ENCODE results near the gene EIF5AL1. TPM values are rescaled to one million over a fixed set of nuclear protein-coding genes. Genes with fewer than 3 reads are reported as not detected.

The EIF5AL1 gene
- total and polyA plus RNA-seq, 2 of the 13 experiments (the other 11 are each of a cell fraction or from before 2014, with no cell fraction given): 0.22 to 0.50 TPM

DNA sequence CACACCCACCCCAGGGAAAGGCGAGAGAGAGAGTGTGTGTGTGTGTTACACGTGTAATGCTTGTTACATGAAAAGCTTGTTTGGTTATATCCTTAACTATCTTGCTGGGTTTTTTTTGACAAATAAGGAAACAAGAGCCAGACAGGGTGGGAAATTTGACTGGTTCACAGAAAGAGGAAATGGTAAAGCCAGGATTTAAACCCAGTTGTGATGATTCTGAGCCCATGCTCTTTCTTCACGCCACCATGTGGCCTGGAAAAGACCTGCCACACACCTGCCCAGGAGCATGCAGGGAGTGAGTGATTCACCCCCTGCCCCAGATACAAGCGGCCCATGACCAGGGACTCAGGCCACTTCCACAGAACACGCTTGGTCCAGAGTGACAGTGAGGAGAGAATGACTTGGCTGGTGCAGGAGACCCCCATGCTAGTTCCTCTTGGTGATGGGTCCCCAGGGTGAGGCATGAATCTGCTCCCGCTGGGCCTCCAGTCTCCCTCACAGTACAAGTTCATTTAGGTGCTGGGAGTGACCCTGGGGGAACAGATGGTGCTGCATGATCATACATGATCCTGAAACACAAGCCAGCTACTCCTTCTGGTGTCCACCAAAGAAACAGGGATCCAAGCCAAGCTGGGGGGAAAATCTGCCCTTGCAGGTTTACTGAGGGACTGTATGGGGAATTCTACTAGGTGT, 21.0 kb upstream of the EIF5AL1 start (continued):
- TF ChIP-seq POLR2G (IDR thresholded peaks at IDR 0.05; ENCODE audit: low read depth, low read length) (no peak), ZNF552 (CRISPR knock-in tag; IDR thresholded peaks at IDR 0.05; ENCODE audit: borderline replicate concordance) (no peak), TEAD2 (CRISPR knock-in tag; IDR thresholded peaks at IDR 0.05) (no peak), ZNF761 (CRISPR knock-in tag; conservative IDR thresholded peaks at IDR 0.05) (no peak), STAG1 (CRISPR knock-in tag; IDR thresholded peaks at IDR 0.05) (peak; percentile 49), FOSL2 (CRISPR knock-in tag; IDR thresholded peaks at IDR 0.05) (peak; percentile 37; the same call in 1 of the 2 replicates), HMGA1 (CRISPR knock-in tag; conservative IDR thresholded peaks at IDR 0.05) (no peak)
- TF ChIP-seq, protein P1, sequence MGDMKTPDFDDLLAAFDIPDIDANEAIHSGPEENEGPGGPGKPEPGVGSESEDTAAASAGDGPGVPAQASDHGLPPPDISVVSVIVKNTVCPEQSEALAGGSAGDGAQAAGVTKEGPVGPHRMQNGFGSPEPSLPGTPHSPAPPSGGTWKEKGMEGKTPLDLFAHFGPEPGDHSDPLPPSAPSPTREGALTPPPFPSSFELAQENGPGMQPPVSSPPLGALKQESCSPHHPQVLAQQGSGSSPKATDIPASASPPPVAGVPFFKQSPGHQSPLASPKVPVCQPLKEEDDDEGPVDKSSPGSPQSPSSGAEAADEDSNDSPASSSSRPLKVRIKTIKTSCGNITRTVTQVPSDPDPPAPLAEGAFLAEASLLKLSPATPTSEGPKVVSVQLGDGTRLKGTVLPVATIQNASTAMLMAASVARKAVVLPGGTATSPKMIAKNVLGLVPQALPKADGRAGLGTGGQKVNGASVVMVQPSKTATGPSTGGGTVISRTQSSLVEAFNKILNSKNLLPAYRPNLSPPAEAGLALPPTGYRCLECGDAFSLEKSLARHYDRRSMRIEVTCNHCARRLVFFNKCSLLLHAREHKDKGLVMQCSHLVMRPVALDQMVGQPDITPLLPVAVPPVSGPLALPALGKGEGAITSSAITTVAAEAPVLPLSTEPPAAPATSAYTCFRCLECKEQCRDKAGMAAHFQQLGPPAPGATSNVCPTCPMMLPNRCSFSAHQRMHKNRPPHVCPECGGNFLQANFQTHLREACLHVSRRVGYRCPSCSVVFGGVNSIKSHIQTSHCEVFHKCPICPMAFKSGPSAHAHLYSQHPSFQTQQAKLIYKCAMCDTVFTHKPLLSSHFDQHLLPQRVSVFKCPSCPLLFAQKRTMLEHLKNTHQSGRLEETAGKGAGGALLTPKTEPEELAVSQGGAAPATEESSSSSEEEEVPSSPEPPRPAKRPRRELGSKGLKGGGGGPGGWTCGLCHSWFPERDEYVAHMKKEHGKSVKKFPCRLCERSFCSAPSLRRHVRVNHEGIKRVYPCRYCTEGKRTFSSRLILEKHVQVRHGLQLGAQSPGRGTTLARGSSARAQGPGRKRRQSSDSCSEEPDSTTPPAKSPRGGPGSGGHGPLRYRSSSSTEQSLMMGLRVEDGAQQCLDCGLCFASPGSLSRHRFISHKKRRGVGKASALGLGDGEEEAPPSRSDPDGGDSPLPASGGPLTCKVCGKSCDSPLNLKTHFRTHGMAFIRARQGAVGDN (CRISPR knock-in tag; IDR thresholded peaks at IDR 0.05): peak; percentile 13; the same call in 1 of the 2 replicates

DNA sequence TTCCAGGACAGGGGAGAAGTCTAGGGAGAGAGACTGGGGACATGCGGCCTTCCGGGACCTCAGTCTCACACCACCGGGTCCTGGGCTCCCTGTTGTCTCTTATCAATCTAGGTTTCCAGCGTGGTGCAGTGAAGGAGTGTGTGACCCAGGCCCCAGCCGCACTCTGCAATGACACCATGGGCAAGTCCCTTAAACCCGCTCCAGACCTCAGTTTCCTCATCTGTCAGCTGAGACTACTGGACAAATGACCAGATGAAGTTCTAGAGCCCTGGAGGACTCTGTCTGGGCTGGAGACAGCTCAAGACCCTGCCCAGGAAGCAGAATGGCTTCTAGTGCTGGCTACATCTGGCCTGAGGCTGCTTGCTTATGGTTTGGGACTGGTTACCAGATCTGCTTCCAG, 20.1 kb upstream of the EIF5AL1 start:
- Histone ChIP-seq H3K9ac (ENCODE audit: insufficient read depth, low read depth, low read length) (no peak overlapping the region), H3K4me2 (ENCODE audit: low read depth, low read length) (no peak overlapping the region), H3K79me2 (ENCODE audit: insufficient read depth, low read length) (no peaks in the 10 kb centered on the region), H3K27ac (ENCODE audit: extremely low read length, insufficient read depth, low read length) (no peak overlapping the region), H4K20me1 (ENCODE audit: insufficient read depth, low read length) (no peaks in the 10 kb centered on the region), H3K4me3 (replicated peaks in 1 of 3; ENCODE audit: insufficient read depth in 1 of 3, low read depth in 2 of 3, low read length in 3 of 3) (no peak overlapping the region), H3K27me3 (ENCODE audit: control insufficient read depth in 1 of 2, insufficient read depth in 2 of 2, low read length in 2 of 2) (peaks cover 0 to 57% of the 10 kb centered on the region in 2 experiments; a peak in 3 of 5 replicates), H3K36me3 (replicated peaks in 1 of 2; ENCODE audit: control insufficient read depth in 1 of 2, insufficient read depth in 2 of 2, low read length in 2 of 2) (no peaks in the 10 kb centered on the region), H3K4me1 (ENCODE audit: insufficient read depth, low read length) (no peaks in the 10 kb centered on the region), H2AFZ (ENCODE audit: low read length) (no peak overlapping the region), H3K9me3 (ENCODE audit: low read length) (no peaks in the 10 kb centered on the region)
- in situ Hi-C loops (cut with HindIII; ENCODE audit: extremely low pct_ligation_motif_present, low pct_unique_long_range_greater_than_20kb): no loop called here
- ChIA-PET CTCF (ENCODE audit: low intra/inter-chr PET ratio, low total read pairs) (no interaction called here), POLR2A (no interaction called here)
- intact Hi-C loops (cut with micrococcal nuclease; ENCODE audit: unreplicated experiment): no loop called here
- TF ChIP-seq ZMYM4 (CRISPR knock-in tag; IDR thresholded peaks at IDR 0.05) (no peak), GZF1 (CRISPR knock-in tag; IDR thresholded peaks at IDR 0.05) (no peak)
- no peak for FAIRE-seq
- whole genome bisulfite sequencing (ENCODE audit: low lambda C conversion rate): 43% methylated on average over 5 of the region's 6 CpGs
- no peak for DNase-seq (ENCODE audit: low spot score)
- BruUV-seq (replicated peaks): no TSS peak
- ATAC-seq: no peak
